SK-N-SH (cell line): ENCODE data around the gene SLC7A8. TPM values are rescaled to one million over a fixed set of nuclear protein-coding genes. Genes with fewer than 3 reads are reported as not detected.

Experiments
- CTCF ChIA-PET: fragments of 300-600, 350-600 bp; formaldehyde crosslinking; extraction: SDS; loops from one replicate; lab custom pipeline; 2021; lab: Yijun Ruan, JAX
- POLR2A ChIA-PET: fragments of 350-600 bp; sonication (Branson Sonifier 250); formaldehyde crosslinking; extraction: SDS; loops from one replicate; lab custom pipeline; 2020; ENCODE audit warnings: antibody characterized with exemption, inconsistent platforms; lab: Yijun Ruan, JAX
- DNase-seq: peaks from one replicate; pipeline ENCODE4 v3.0.0; 2012
- H2AFZ ChIP-seq: fragments of 200-600 bp; sonication (generic); 2 replicates; pipeline ENCODE4 v1.8.1; 2016; ENCODE audit warnings: antibody characterized with exemption, mild to moderate bottlenecking, low read depth
- H3F3A ChIP-seq: fragments of 200-600 bp; sonication (generic); replicated peaks from 2 replicates; pipeline ENCODE3; 2016; ENCODE audit warnings: antibody characterized with exemption, mild to moderate bottlenecking; ENCODE audit not compliant: insufficient read depth
- H3K27ac ChIP-seq, 2 experiments: fragments of 200-500 bp in 1 of 2; fragments of 200-600 bp in 1 of 2; sonication (Bioruptor generic) in 1 of 2; sonication (generic), shearing (Covaris generic) in 1 of 2; 2 replicates each; pipeline versions ENCODE4 v1.5.1 to v1.6.1; 2014 to 2016; ENCODE audit warnings: low read depth in 2 of 2, inconsistent platforms in 1 of 2, low read length in 1 of 2, mild to moderate bottlenecking in 1 of 2, mixed read lengths in 1 of 2
- H3K27me3 ChIP-seq: fragments of 200-600 bp; sonication (generic), shearing (Covaris generic); 2 replicates; pipeline ENCODE4 v1.6.1; 2016; ENCODE audit warnings: mixed run types; ENCODE audit not compliant: insufficient read depth
- H3K36me3 ChIP-seq, 2 experiments: fragments of 200-500 bp in 1 of 2; fragments of 200-600 bp in 1 of 2; sonication (Bioruptor generic) in 1 of 2; sonication (generic) in 1 of 2; replicated peaks in 1 of 2; 2 replicates each; pipeline versions ENCODE3 to v1.5.1; 2014 to 2016; ENCODE audit warnings: low read length in 1 of 2, mild to moderate bottlenecking in 1 of 2; ENCODE audit not compliant: insufficient read depth in 2 of 2, control insufficient read depth in 1 of 2
- H3K4me1 ChIP-seq, 2 experiments: fragments of 200-500 bp in 1 of 2; fragments of 200-600 bp in 1 of 2; sonication (Bioruptor generic) in 1 of 2; sonication (generic), shearing (Covaris generic) in 1 of 2; 2 replicates each; pipeline versions ENCODE4 v1.5.1 to v1.6.1; 2014 to 2016; ENCODE audit warnings: low read depth in 1 of 2, low read length in 1 of 2, mixed run types in 1 of 2; ENCODE audit not compliant: insufficient read depth in 2 of 2, control insufficient read depth in 1 of 2
- H3K4me2 ChIP-seq: fragments of 200-600 bp; sonication (generic), shearing (Covaris generic); 2 replicates; pipeline ENCODE4 v1.6.1; 2017; ENCODE audit warnings: mixed run types
- H3K4me3 ChIP-seq, 2 experiments: fragments of 200-500 bp in 1 of 2; fragments of 200-600 bp in 1 of 2; sonication (Bioruptor generic) in 1 of 2; sonication (generic), shearing (Covaris generic) in 1 of 2; 2 replicates each; pipeline versions ENCODE4 v1.5.1 to v1.8.1; 2014 to 2016; ENCODE audit warnings: low read depth in 2 of 2, inconsistent platforms in 1 of 2, low read length in 1 of 2, mild to moderate bottlenecking in 1 of 2, mixed read lengths in 1 of 2, moderate library complexity in 1 of 2
- H3K79me2 ChIP-seq: fragments of 200-600 bp; sonication (generic); 2 replicates; pipeline ENCODE4 v1.8.1; 2017; ENCODE audit warnings: mild to moderate bottlenecking; ENCODE audit not compliant: insufficient read depth
- H3K9ac ChIP-seq: fragments of 200-600 bp; sonication (generic); 2 replicates; pipeline ENCODE4 v1.6.1; 2017; ENCODE audit warnings: mixed run types
- H3K9me2 ChIP-seq: fragments of 200-600 bp; sonication (generic); 2 replicates; pipeline ENCODE4 v1.6.1; 2017; ENCODE audit warnings: mixed run types
- H3K9me3 ChIP-seq: fragments of 200-600 bp; sonication (generic); 2 replicates; pipeline ENCODE4 v1.6.1; 2017; ENCODE audit warnings: mixed run types, mild to moderate bottlenecking, moderate library complexity
- H4K20me1 ChIP-seq: fragments of 200-600 bp; sonication (generic); 2 replicates; pipeline ENCODE4 v1.6.1; 2017; ENCODE audit warnings: mild to moderate bottlenecking, mixed run types; ENCODE audit not compliant: insufficient read depth
- ELF1 ChIP-seq: IDR thresholded peaks from 2 replicates; pipeline ENCODE4 v1.4.0; 2012
- EP300 ChIP-seq, 2 experiments: IDR thresholded peaks; 2 replicates each; pipeline versions ENCODE4 v1.4.0 to v1.6.1; 2012; ENCODE audit warnings: borderline replicate concordance in 1 of 2, low read depth in 1 of 2, low read length in 1 of 2
- FOSL2 ChIP-seq: IDR thresholded peaks from 2 replicates; pipeline ENCODE4 v1.4.0; 2012; ENCODE audit warnings: low read depth, mild to moderate bottlenecking, moderate library complexity, borderline replicate concordance
- FOXM1 ChIP-seq: IDR thresholded peaks from 2 replicates; pipeline ENCODE4 v1.4.0; 2012; ENCODE audit warnings: low read depth, mild to moderate bottlenecking
- MAX ChIP-seq: IDR thresholded peaks from 2 replicates; pipeline ENCODE4 v1.4.0; 2012; ENCODE audit warnings: low read depth
- MEF2A ChIP-seq: IDR thresholded peaks from 2 replicates; pipeline ENCODE4 v1.4.0; 2012; ENCODE audit warnings: low read depth, borderline replicate concordance
- RAD21 ChIP-seq: IDR thresholded peaks from 2 replicates; pipeline ENCODE4 v1.6.1; 2012; ENCODE audit warnings: mild to moderate bottlenecking, low read length
- RFX5 ChIP-seq: IDR thresholded peaks from 2 replicates; pipeline ENCODE4 v1.6.1; 2012; ENCODE audit warnings: mild to moderate bottlenecking, improper control_type of control experiment, low read length
- RXRA ChIP-seq: IDR thresholded peaks from 2 replicates; pipeline ENCODE4 v1.4.0; 2012; ENCODE audit warnings: low read depth, mild to moderate bottlenecking, borderline replicate concordance
- SMC3 ChIP-seq: IDR thresholded peaks from 2 replicates; pipeline ENCODE4 v1.6.1; 2012; ENCODE audit warnings: low read depth, low read length, improper control_type of control experiment
- TAF1 ChIP-seq: IDR thresholded peaks from 2 replicates; pipeline ENCODE4 v1.6.1; 2012; ENCODE audit warnings: low read depth, mild to moderate bottlenecking, low read length, moderate library complexity, borderline replicate concordance
- TCF12 ChIP-seq: IDR thresholded peaks from 2 replicates; pipeline ENCODE4 v1.4.0; 2012
- USF2 ChIP-seq: fragments of 150-350 bp; IDR thresholded peaks from 2 replicates; pipeline ENCODE4 v1.6.1; 2017; ENCODE audit warnings: antibody characterized with exemption, low read length, low read depth, borderline replicate concordance
- ZBTB33 ChIP-seq: IDR thresholded peaks from 2 replicates; pipeline ENCODE4 v1.4.0; 2012; ENCODE audit warnings: low read depth, borderline replicate concordance
- WGBS: methylation state at CpG from one replicate; pipeline ENCODE4 v1.1.6; 2017; ENCODE audit warnings: low lambda C conversion rate; 5-methylcytosine and 5-hydroxymethylcytosine counted together
- polyA plus RNA-seq, 3 experiments: library from polyadenylated mRNA; depleted of rRNA; stranded (reverse); fragments of >200 nt; gene quantifications; 2 replicates each; pipeline ENCODE4 v1.2.3, GENCODE V29; 2012
- TF ChIP-seq, protein P1 (sequence below): fragments of 200-600 bp; sonication (generic); IDR thresholded peaks from 2 replicates; pipeline ENCODE4 v1.6.1; 2017; ENCODE audit warnings: antibody characterized with exemption, mild to moderate bottlenecking, moderate library complexity

SLC7A8 gene
- polyA plus RNA-seq, 1 of the 3 experiments (the other 2 are of a cell fraction): 1.4 TPM

- Histone ChIP-seq H3K9me2 (no peaks in the 10 kb centered on the region), H3K4me3 (no peak overlapping the region), H3F3A (peaks cover 3% of the 10 kb centered on the region), H3K36me3 (no peaks in the 10 kb centered on the region), H3K4me2 (no peak overlapping the region), H2AFZ (no peak overlapping the region), H3K79me2 (no peaks in the 10 kb centered on the region), H3K27me3 (peaks cover 11% of the 10 kb centered on the region; the same call in 1 of the 2 replicates), H3K9me3 (no peaks in the 10 kb centered on the region), H4K20me1 (no peaks in the 10 kb centered on the region), H3K9ac (no peak overlapping the region), H3K4me1 (peaks cover 0 to 14% of the 10 kb centered on the region in 2 experiments; a peak in 3 of 4 replicates), H3K27ac (no peak overlapping the region)
- no peak for DNase-seq
- POLR2A ChIA-PET: no interaction called here
- WGBS: 28% methylated on average over 5 of the region's 5 CpGs
- TF ChIP-seq ZBTB33 (no peak), TCF12 (no peak), USF2 (no peak), RFX5 (no peak)
- CTCF ChIA-PET: interaction anchor here (5.2 to 19.7 kb wide), 2 partner anchors 9 to 73 kb away, joined by 43 to 495 read pairs; partner anchors contain the start of genes CEBPE and SLC7A8
Observed at GRCh38 chr14:23110579-23111365, 72.7 kb downstream of the SLC7A8 start.

GRCh38 chr14:23109769-23110168 lies 73.7 kb downstream of the SLC7A8 start:
- peaks cover 0 to 10% of the 10 kb centered on the region in 2 experiments; a peak in 3 of 4 replicates for H3K4me1 ChIP-seq
- H3K9ac ChIP-seq: no peak overlapping the region
- WGBS: 15% methylated on average over 1 of the region's 1 CpG
- no peaks in the 10 kb centered on the region for H3K9me3 ChIP-seq
- no peak overlapping the region for H2AFZ ChIP-seq
- H3F3A ChIP-seq: peaks cover 3% of the 10 kb centered on the region
- no peaks in the 10 kb centered on the region for H4K20me1 ChIP-seq
- no peak overlapping the region for H3K4me3 ChIP-seq
- H3K27ac ChIP-seq: no peak overlapping the region
- CTCF ChIA-PET: interaction anchor here (1.1 to 19.7 kb wide), 4 partner anchors 10 to 74 kb away, joined by 3 to 495 read pairs (median 26); partner anchors contain the start of genes ACIN1, C14orf119, CEBPE and SLC7A8
- H3K9me2 ChIP-seq: no peaks in the 10 kb centered on the region
- H3K36me3 ChIP-seq: no peaks in the 10 kb centered on the region
- no peaks in the 10 kb centered on the region for H3K79me2 ChIP-seq
- peaks cover 11% of the 10 kb centered on the region; the same call in 1 of the 2 replicates for H3K27me3 ChIP-seq
- TF ChIP-seq SMC3: no peak
- no peak for TF ChIP-seq MEF2A
- TF ChIP-seq, protein P1, sequence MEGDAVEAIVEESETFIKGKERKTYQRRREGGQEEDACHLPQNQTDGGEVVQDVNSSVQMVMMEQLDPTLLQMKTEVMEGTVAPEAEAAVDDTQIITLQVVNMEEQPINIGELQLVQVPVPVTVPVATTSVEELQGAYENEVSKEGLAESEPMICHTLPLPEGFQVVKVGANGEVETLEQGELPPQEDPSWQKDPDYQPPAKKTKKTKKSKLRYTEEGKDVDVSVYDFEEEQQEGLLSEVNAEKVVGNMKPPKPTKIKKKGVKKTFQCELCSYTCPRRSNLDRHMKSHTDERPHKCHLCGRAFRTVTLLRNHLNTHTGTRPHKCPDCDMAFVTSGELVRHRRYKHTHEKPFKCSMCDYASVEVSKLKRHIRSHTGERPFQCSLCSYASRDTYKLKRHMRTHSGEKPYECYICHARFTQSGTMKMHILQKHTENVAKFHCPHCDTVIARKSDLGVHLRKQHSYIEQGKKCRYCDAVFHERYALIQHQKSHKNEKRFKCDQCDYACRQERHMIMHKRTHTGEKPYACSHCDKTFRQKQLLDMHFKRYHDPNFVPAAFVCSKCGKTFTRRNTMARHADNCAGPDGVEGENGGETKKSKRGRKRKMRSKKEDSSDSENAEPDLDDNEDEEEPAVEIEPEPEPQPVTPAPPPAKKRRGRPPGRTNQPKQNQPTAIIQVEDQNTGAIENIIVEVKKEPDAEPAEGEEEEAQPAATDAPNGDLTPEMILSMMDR: no peak
- no peak for TF ChIP-seq ELF1
- no peak for TF ChIP-seq FOSL2
- TF ChIP-seq RXRA: no peak
- TF ChIP-seq MAX: no peak
- no peak for TF ChIP-seq USF2
- no peak for TF ChIP-seq FOXM1
- TF ChIP-seq EP300 (IDR thresholded peaks at IDR 0.05; ENCODE audit: borderline replicate concordance in 1 of 2, low read depth in 1 of 2, low read length in 1 of 2): no peak
- no peak for TF ChIP-seq ZBTB33
- no peak for TF ChIP-seq TAF1
- no peak for TF ChIP-seq RAD21
- DNase-seq: no peak
- POLR2A ChIA-PET: interaction anchor here (1.0 kb wide), 1 partner anchor 15 kb away, joined by 4 read pairs; the partner anchor contains the start of genes ACIN1 and C14orf119
- no peak overlapping the region for H3K4me2 ChIP-seq
